GDM1 (cell line): ENCODE results near the gene ZNF699.
A peak's percentile ranks its signal among the peaks of the same experiment; 100 is the strongest.
"Not testable (repeated sequence)": the region's sequence is repeated elsewhere in the genome, so short reads cannot be mapped to it uniquely, and the experiment has no call there.

Source experiments
- DNase-seq: peaks from one replicate; lab custom pipeline; 2025; lab: John Stamatoyannopoulos, UW

ZNF699 gene

GRCh38 chr19:9309139-9309973 is at the start of gene ZNF699:
ZNF699 (minus strand) TSS chr19:9309838; CDS start chr19:9305119, 4,719 bp downstream.
- peak; percentile 95 for DNase-seq

- no peak for DNase-seq
These were observed 45.0 kb upstream of the ZNF699 start for GRCh38 chr19:9354651-9355050.

GRCh38 chr19:9353011-9353410 is 43.4 kb upstream of the ZNF699 start:
- no peak for DNase-seq

GRCh38 chr19:9352505-9352904 is 42.9 kb upstream of the ZNF699 start:
- no peak for DNase-seq

- no peak for DNase-seq
These were observed 39.0 kb upstream of the ZNF699 start for GRCh38 chr19:9348671-9349070.

- no peak for DNase-seq
These were observed 38.6 kb upstream of the ZNF699 start for GRCh38 chr19:9348253-9348652.

- no peak for DNase-seq
These were observed 35.4 kb upstream of the ZNF699 start for GRCh38 chr19:9345005-9345404.

GRCh38 chr19:9342610-9343304 is 33.1 kb upstream of the ZNF699 start:
- DNase-seq, result no peak

GRCh38 chr19:9329999-9330398 is 20.4 kb upstream of the ZNF699 start:
- DNase-seq, result no peak

- no peak for DNase-seq
These were observed 14.9 kb upstream of the ZNF699 start for GRCh38 chr19:9324584-9324962.

GRCh38 chr19:9323919-9324583 is 14.4 kb upstream of the ZNF699 start, which contains the start of gene ZNF559:
ZNF559 (plus strand) TSS chr19:9324179; CDS start chr19:9338550, 14,371 bp downstream.
- peak; percentile 93 for DNase-seq

- peak; percentile 72 for DNase-seq
These were observed 13.9 kb upstream of the ZNF699 start for GRCh38 chr19:9323557-9323918.

- not testable (repeated sequence) for DNase-seq
These were observed 12.6 kb upstream of the ZNF699 start for GRCh38 chr19:9322201-9322600.

GRCh38 chr19:9321756-9322155 is 12.1 kb upstream of the ZNF699 start:
- not testable (repeated sequence) for DNase-seq

- DNase-seq, result no peak
These were observed 11.7 kb upstream of the ZNF699 start for GRCh38 chr19:9321338-9321737.

- no peak for DNase-seq
These were observed 4.1 kb upstream of the ZNF699 start for GRCh38 chr19:9313756-9314155.

GRCh38 chr19:9309974-9310446 is 372 bp upstream of the ZNF699 start:
- peak; percentile 91 for DNase-seq

- DNase-seq, result no peak
These were observed 1.4 kb downstream of the ZNF699 start for GRCh38 chr19:9308091-9308770.

- no peak for DNase-seq
These were observed 3.2 kb downstream of the ZNF699 start for GRCh38 chr19:9306443-9306842.

- no peak for DNase-seq
These were observed 13.3 kb downstream of the ZNF699 start for GRCh38 chr19:9296336-9296735.

GRCh38 chr19:9295411-9295849 is 14.2 kb downstream of the ZNF699 start:
- DNase-seq, result no peak
